SU-DHL-6 (cell line): Measurements from ENCODE around the gene PTTG1IP.

Source experiments
- H2AFZ ChIP-seq: fragments of 200-600 bp; sonication (generic); 2 replicates; pipeline ENCODE4 v1.6.1; 2014; ENCODE audit warnings: low read depth, mild to moderate bottlenecking, moderate library complexity, mixed read lengths, antibody characterized with exemption, low read length; ENCODE audit not compliant: severe bottlenecking
- H3F3A ChIP-seq: fragments of 200-600 bp; shearing (Covaris generic); 2 replicates; pipeline ENCODE4 v1.6.0; 2016; ENCODE audit warnings: antibody characterized with exemption, mild to moderate bottlenecking; ENCODE audit not compliant: insufficient read depth
- H3K27ac ChIP-seq: fragments of 200-600 bp; sonication (generic); 2 replicates; pipeline ENCODE4 v1.5.1; 2016; ENCODE audit warnings: low read depth, mild to moderate bottlenecking, low read length, moderate library complexity, mixed read lengths
- H3K27me3 ChIP-seq: fragments of 200-600 bp; sonication (generic), shearing (Covaris generic); 2 replicates; pipeline ENCODE4 v1.6.0; 2014; ENCODE audit warnings: mild to moderate bottlenecking, low read length
- H3K36me3 ChIP-seq: fragments of 200-600 bp; sonication (generic); 2 replicates; pipeline ENCODE4 v1.6.1; 2014; ENCODE audit warnings: mild to moderate bottlenecking, low read length, mixed read lengths
- H3K4me2 ChIP-seq: fragments of 300-600, 200-600 bp; shearing (Covaris generic), sonication (generic); 2 replicates; pipeline ENCODE4 v1.6.0; 2014; ENCODE audit warnings: low read length, low read depth, mild to moderate bottlenecking; ENCODE audit not compliant: poor library complexity, severe bottlenecking
- H3K4me3 ChIP-seq: fragments of 200-600 bp; sonication (generic); 2 replicates; pipeline ENCODE4 v1.5.1; 2014; ENCODE audit warnings: antibody characterized with exemption, low read length, mild to moderate bottlenecking, mixed read lengths; ENCODE audit not compliant: insufficient read depth, poor library complexity, severe bottlenecking
- H3K79me2 ChIP-seq: fragments of 200-600 bp; sonication (generic); 2 replicates; pipeline ENCODE4 v1.6.1; 2014; ENCODE audit warnings: mild to moderate bottlenecking, low read length, moderate library complexity; ENCODE audit not compliant: insufficient read depth
- H3K9ac ChIP-seq: fragments of 200-600 bp; sonication (generic); 2 replicates; pipeline ENCODE4 v1.7.0; 2014; ENCODE audit warnings: mild to moderate bottlenecking, low read length
- H3K9me2 ChIP-seq: fragments of 200-600 bp; sonication (generic); replicated peaks from 2 replicates; pipeline ENCODE4 v1.6.1; 2014; ENCODE audit warnings: low read length; ENCODE audit not compliant: insufficient read depth
- H3K9me3 ChIP-seq: fragments of 200-600 bp; sonication (generic); 2 replicates; pipeline ENCODE4 v1.6.1; 2014; ENCODE audit warnings: low read length, mixed read lengths; ENCODE audit not compliant: insufficient read depth
- H4K20me1 ChIP-seq: fragments of 200-600 bp; sonication (generic); 2 replicates; pipeline ENCODE4 v1.6.1; 2014; ENCODE audit warnings: low read depth, mild to moderate bottlenecking, antibody characterized with exemption, low read length, moderate library complexity, mixed read lengths
- CTCF ChIP-seq: fragments of 200-600 bp; sonication (generic); IDR thresholded peaks from one replicate; pipeline ENCODE4 v1.5.1; 2017; ENCODE audit warnings: antibody characterized with exemption, mild to moderate bottlenecking, low read length, moderate library complexity; ENCODE audit not compliant: insufficient read depth, poor library complexity, severe bottlenecking
- EZH2phosphoT487 ChIP-seq: fragments of 200-600 bp; sonication (generic), shearing (Covaris generic); conservative IDR thresholded peaks from 2 replicates; pipeline ENCODE4 v1.6.1; 2018; ENCODE audit warnings: mild to moderate bottlenecking, antibody characterized with exemption, low read length, moderate library complexity, mixed read lengths

Gene PTTG1IP

GRCh38 chr21:44890961-44891541 is 17.6 kb upstream of the PTTG1IP start:
- H4K20me1 ChIP-seq = no peaks in the 10 kb centered on the region
- H3K9me3 ChIP-seq = no peaks in the 10 kb centered on the region
- H3K36me3 ChIP-seq = no peaks in the 10 kb centered on the region
- no peak overlapping the region for H3K9ac ChIP-seq
- no peaks in the 10 kb centered on the region for H3K79me2 ChIP-seq
- H3K27ac ChIP-seq = no peak overlapping the region
- no peak overlapping the region for H2AFZ ChIP-seq
- no peak overlapping the region for H3K4me2 ChIP-seq
- no peaks in the 10 kb centered on the region for H3K27me3 ChIP-seq
- no peaks in the 10 kb centered on the region for H3F3A ChIP-seq
- no peaks in the 10 kb centered on the region for H3K9me2 ChIP-seq
- no peak for TF ChIP-seq EZH2phosphoT487
- TF ChIP-seq CTCF = no peak
- no peak overlapping the region for H3K4me3 ChIP-seq

- Histone ChIP-seq H4K20me1 (no peaks in the 10 kb centered on the region), H3K9ac (no peak overlapping the region)
Observed at GRCh38 chr21:44890338-44890931, 16.9 kb upstream of the PTTG1IP start.

GRCh38 chr21:44889625-44890337 is 16.3 kb upstream of the PTTG1IP start:
- H3K27me3 ChIP-seq = no peaks in the 10 kb centered on the region
- no peaks in the 10 kb centered on the region for H3K9me2 ChIP-seq
- no peak overlapping the region for H3K4me2 ChIP-seq
- no peak overlapping the region for H3K9ac ChIP-seq
- H3K36me3 ChIP-seq = no peaks in the 10 kb centered on the region
- no peaks in the 10 kb centered on the region for H3K9me3 ChIP-seq
- no peaks in the 10 kb centered on the region for H3F3A ChIP-seq
- no peak overlapping the region for H2AFZ ChIP-seq
- no peaks in the 10 kb centered on the region for H4K20me1 ChIP-seq
- no peak overlapping the region for H3K4me3 ChIP-seq
- TF ChIP-seq CTCF (no peak), EZH2phosphoT487 (no peak)
- no peaks in the 10 kb centered on the region for H3K79me2 ChIP-seq
- no peak overlapping the region for H3K27ac ChIP-seq

More at GRCh38 chr21:44890338-44890931, 16.9 kb upstream of the PTTG1IP start:
- no peak overlapping the region for H3K4me2 ChIP-seq
- no peaks in the 10 kb centered on the region for H3K27me3 ChIP-seq
- H3K9me3 ChIP-seq = no peaks in the 10 kb centered on the region
- no peak for TF ChIP-seq CTCF
- H3K9me2 ChIP-seq = no peaks in the 10 kb centered on the region
- H3F3A ChIP-seq = no peaks in the 10 kb centered on the region
- H2AFZ ChIP-seq = no peak overlapping the region
- no peak overlapping the region for H3K27ac ChIP-seq
- H3K4me3 ChIP-seq = no peak overlapping the region
- no peaks in the 10 kb centered on the region for H3K36me3 ChIP-seq
- no peaks in the 10 kb centered on the region for H3K79me2 ChIP-seq
